ENCODE measurements around the gene PDCD6IP. TPM values are rescaled to one million over a fixed set of nuclear protein-coding genes. Genes with fewer than 3 reads are reported as not detected.

PDCD6IP gene
- total RNA-seq, 2 donors from 2014 or later = 120 to 134 TPM

DNA sequence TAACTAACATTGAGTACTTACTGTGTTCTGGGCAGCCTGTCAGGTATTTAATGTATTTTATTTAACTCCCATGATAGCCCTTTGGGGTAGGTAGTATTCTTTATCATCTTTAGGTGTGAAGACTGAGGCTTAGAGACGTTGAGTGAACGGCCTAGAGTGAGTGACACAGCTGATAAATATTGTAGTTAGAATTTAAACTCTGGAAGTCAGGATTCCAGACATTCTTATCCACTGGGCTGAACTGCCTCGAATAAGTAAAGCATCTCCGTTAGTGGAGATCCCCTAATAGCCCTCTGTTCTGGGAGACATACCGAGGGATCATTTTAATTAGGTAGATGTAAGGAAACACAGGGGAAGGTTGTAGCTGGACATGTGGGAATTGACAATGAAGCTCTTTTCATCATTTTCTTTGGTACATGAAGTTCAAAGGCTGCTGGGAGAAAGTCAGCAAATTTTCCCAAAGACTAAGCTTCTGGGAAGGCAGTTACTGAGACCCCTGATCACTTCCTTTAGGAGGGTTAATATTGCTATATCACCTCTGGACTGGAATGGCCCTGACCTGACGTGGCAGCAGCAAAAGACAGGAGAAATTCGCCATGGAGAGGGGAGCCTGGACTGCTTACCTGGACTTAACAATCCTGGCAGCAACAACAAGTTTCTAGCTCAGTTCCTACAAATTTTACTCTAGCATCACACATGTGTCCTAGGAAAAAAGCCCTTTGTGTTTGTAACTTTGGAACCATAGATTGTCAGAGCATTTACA, 11.7 kb upstream of the PDCD6IP start:
- peak; percentile 57 for DNase-seq

DNA sequence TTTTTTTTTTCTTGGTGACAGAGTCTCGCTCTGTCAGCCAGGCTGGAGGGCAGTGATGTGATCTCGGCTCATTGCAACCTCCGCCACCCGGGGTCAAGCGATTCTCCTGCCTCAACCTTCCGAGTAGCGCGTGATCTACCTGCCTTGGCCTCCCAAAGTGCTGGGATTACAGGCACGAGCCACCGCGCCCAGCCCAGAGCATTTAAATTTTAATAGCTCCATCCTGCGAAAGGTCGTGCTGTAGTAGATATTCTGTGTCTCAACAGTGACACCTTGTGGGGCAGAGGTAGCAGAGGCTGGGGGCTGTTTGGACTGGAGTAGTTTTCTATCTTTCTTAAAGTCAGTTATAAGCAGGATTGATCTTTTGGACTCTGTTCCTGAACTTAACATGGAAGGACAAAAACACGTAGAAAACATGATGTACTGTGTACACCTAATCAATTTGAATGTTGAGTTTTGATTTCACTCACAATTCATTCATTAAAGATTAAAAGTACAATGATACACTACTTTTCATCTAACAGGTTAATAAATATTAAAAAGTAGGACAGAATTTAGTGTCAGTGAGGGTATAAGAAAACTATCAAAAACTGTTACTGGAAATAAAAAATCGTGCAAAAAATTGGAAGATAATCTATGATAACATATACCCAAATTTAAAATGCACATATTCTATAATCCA, 11.0 kb upstream of the PDCD6IP start:
- Histone ChIP-seq H3K4me1 (ENCODE audit: control insufficient read depth, insufficient read depth, low read length) (peaks cover 8% of the 10 kb centered on the region), H3K9ac (ENCODE audit: extremely low read depth, low read length, poor library complexity, severe bottlenecking) (no peak overlapping the region), H3K36me3 (ENCODE audit: control insufficient read depth, insufficient read depth, low read length) (no peaks in the 10 kb centered on the region), H3K27ac (ENCODE audit: low read depth, low read length) (no peak overlapping the region), H3K9me3 (ENCODE audit: control insufficient read depth, low read length) (no peaks in the 10 kb centered on the region), H3K27me3 (ENCODE audit: control insufficient read depth, insufficient read depth, low read length, poor library complexity, severe bottlenecking) (no peaks in the 10 kb centered on the region), H3K4me3 (ENCODE audit: low read length) (no peak overlapping the region)
- peak; percentile 89 for DNase-seq
- peaks cover 2% of the 10 kb centered on the region for H3K9me3 Mint-ChIP-seq
- H3K4me3 Mint-ChIP-seq = peak overlapping the region; percentile 47
- no peaks in the 10 kb centered on the region for H3K36me3 Mint-ChIP-seq (ENCODE audit: low read depth)
- H3K27me3 Mint-ChIP-seq (ENCODE audit: insufficient read depth) = peaks cover 16% of the 10 kb centered on the region
- 9 to 10% methylated on average over 8 to 14 of the region's 15 CpGs for WGBS, 2 experiments (ENCODE audit: insufficient coverage in 1 of 2, insufficient read length in 1 of 2)
- H3K27ac Mint-ChIP-seq = no peak overlapping the region
- H3K4me1 Mint-ChIP-seq = peaks cover 28% of the 10 kb centered on the region
- TF ChIP-seq, protein P1, sequence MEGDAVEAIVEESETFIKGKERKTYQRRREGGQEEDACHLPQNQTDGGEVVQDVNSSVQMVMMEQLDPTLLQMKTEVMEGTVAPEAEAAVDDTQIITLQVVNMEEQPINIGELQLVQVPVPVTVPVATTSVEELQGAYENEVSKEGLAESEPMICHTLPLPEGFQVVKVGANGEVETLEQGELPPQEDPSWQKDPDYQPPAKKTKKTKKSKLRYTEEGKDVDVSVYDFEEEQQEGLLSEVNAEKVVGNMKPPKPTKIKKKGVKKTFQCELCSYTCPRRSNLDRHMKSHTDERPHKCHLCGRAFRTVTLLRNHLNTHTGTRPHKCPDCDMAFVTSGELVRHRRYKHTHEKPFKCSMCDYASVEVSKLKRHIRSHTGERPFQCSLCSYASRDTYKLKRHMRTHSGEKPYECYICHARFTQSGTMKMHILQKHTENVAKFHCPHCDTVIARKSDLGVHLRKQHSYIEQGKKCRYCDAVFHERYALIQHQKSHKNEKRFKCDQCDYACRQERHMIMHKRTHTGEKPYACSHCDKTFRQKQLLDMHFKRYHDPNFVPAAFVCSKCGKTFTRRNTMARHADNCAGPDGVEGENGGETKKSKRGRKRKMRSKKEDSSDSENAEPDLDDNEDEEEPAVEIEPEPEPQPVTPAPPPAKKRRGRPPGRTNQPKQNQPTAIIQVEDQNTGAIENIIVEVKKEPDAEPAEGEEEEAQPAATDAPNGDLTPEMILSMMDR (conservative IDR thresholded peaks at IDR 0.05) = peak; percentile 91

More for the DNA sequence above, 11.7 kb upstream of the PDCD6IP start:
- peaks cover 13% of the 10 kb centered on the region for H3K27me3 Mint-ChIP-seq (ENCODE audit: insufficient read depth)
- H3K9me3 ChIP-seq (ENCODE audit: control insufficient read depth, low read length) = no peaks in the 10 kb centered on the region
- peaks cover 28% of the 10 kb centered on the region for H3K4me1 Mint-ChIP-seq
- peaks cover 8% of the 10 kb centered on the region for H3K4me1 ChIP-seq (ENCODE audit: control insufficient read depth, insufficient read depth, low read length)
- no peaks in the 10 kb centered on the region for H3K36me3 ChIP-seq (ENCODE audit: control insufficient read depth, insufficient read depth, low read length)
- no peak overlapping the region for H3K27ac Mint-ChIP-seq
- H3K4me3 ChIP-seq (ENCODE audit: low read length) = no peak overlapping the region
- no peak overlapping the region for H3K27ac ChIP-seq (ENCODE audit: low read depth, low read length)
- peaks cover 2% of the 10 kb centered on the region for H3K9me3 Mint-ChIP-seq
- no peaks in the 10 kb centered on the region for H3K27me3 ChIP-seq (ENCODE audit: control insufficient read depth, insufficient read depth, low read length, poor library complexity, severe bottlenecking)
- peak overlapping the region; percentile 47 for H3K4me3 Mint-ChIP-seq
- WGBS, 2 experiments (ENCODE audit: insufficient coverage in 1 of 2, insufficient read length in 1 of 2) = 62 to 81% methylated on average over 5 to 7 of the region's 7 CpGs
- H3K36me3 Mint-ChIP-seq (ENCODE audit: low read depth) = no peaks in the 10 kb centered on the region
- TF ChIP-seq, protein P1 (conservative IDR thresholded peaks at IDR 0.05) = no peak
- no peak overlapping the region for H3K9ac ChIP-seq (ENCODE audit: extremely low read depth, low read length, poor library complexity, severe bottlenecking)

DNA sequence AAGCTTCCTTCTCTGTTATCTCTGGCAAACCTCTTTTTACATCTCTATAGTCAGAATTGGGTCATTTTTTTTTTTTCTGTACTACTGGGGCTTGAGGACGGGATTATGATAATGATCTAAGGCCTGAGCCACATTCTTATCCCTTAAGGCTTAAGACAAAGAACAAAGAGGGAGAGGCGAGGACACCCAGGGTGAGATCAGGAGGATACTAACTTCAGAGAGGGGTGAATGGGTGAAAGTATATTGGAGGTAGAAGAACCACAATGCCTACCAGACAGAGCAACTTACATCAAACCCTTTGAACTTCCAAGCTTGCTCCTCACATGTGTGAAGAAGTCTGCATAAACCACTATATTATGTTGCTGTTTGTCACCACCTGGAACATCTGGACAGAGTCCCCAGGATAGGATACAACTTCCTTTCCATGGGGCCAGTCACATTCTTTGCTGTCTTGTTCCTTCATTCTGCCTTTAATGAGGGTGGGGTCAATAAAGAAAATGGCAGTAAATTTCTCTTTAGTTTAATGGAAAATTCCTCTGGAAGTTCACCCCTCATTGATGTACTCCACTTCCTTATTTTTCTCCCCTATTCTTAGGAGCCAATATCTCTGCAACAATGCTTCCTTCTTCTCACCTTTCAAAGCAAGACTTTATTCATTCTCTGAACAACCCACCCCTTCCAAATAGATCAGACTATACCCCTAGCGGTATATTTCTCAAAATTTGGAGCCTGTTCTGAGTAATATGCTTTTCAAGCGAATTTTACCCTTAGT, 9.1 kb upstream of the PDCD6IP start:
- H3K4me3 Mint-ChIP-seq = peak overlapping the region; percentile 10
- TF ChIP-seq, protein P1 (conservative IDR thresholded peaks at IDR 0.05) = no peak
- Histone ChIP-seq H3K36me3 (ENCODE audit: control insufficient read depth, insufficient read depth, low read length) (no peaks in the 10 kb centered on the region), H3K27ac (ENCODE audit: low read depth, low read length) (no peak overlapping the region), H3K4me1 (ENCODE audit: control insufficient read depth, insufficient read depth, low read length) (peaks cover 8% of the 10 kb centered on the region), H3K27me3 (ENCODE audit: control insufficient read depth, insufficient read depth, low read length, poor library complexity, severe bottlenecking) (no peaks in the 10 kb centered on the region), H3K9me3 (ENCODE audit: control insufficient read depth, low read length) (no peaks in the 10 kb centered on the region), H3K9ac (ENCODE audit: extremely low read depth, low read length, poor library complexity, severe bottlenecking) (no peak overlapping the region), H3K4me3 (ENCODE audit: low read length) (peak overlapping the region; percentile 41)
- peaks cover 28% of the 10 kb centered on the region for H3K4me1 Mint-ChIP-seq
- H3K27me3 Mint-ChIP-seq (ENCODE audit: insufficient read depth) = peaks cover 16% of the 10 kb centered on the region
- H3K36me3 Mint-ChIP-seq (ENCODE audit: low read depth) = no peaks in the 10 kb centered on the region
- H3K9me3 Mint-ChIP-seq = no peaks in the 10 kb centered on the region
- H3K27ac Mint-ChIP-seq = no peak overlapping the region
- peak; percentile 69 for DNase-seq
- 61% methylated on average over 3 of the region's 4 CpGs; no CpG with 5 or more reads in 1 of the 2 experiments for WGBS, 2 experiments (ENCODE audit: insufficient coverage in 1 of 2, insufficient read length in 1 of 2)
